A549 (cell line): Measurements from ENCODE around the gene RPA1. TPM values are rescaled to one million over a fixed set of nuclear protein-coding genes. Genes with fewer than 3 reads are reported as not detected.

ENCODE experiments used
- ATAC-seq, 2 experiments: fragments of 200-7000 bp in 1 of 2; fragments of >200 bp in 1 of 2; cut with Nextera tagmentation in 1 of 2; cut with Tn5 transposase in 1 of 2; 3 replicates each; pipeline versions ENCODE4 v1.8.0 to v1.9.1; 2018 to 2020; ENCODE audit warnings: mild to moderate bottlenecking in 1 of 2, moderate library complexity in 1 of 2
- CTCF ChIA-PET: fragments of 300-600 bp; sonication (Branson Sonifier 250); formaldehyde crosslinking; extraction: SDS; loops from one replicate; lab custom pipeline; 2021; ENCODE audit warnings: antibody characterized with exemption, inconsistent platforms; lab: Yijun Ruan, JAX
- POLR2A ChIA-PET: fragments of 350-600 bp; formaldehyde crosslinking; extraction: SDS; loops from one replicate; lab custom pipeline; 2021; ENCODE audit warnings: antibody characterized with exemption, inconsistent platforms; lab: Yijun Ruan, JAX
- DNase-seq, 2 experiments: peaks; one replicate each; pipeline versions ENCODE4 v3.0.0 to v3.0.0-alpha.2; 2011 to 2016; ENCODE audit warnings: low read depth in 1 of 2, low spot score in 1 of 2
- FAIRE-seq: peaks from 2 replicates; lab custom pipeline; 2011; peaks lifted over from hg19 to GRCh38; lab: Jason Lieb, UNC
- H3K27ac ChIP-seq, 2 experiments: fragments of >200 bp; sonication (Bioruptor Twin); formaldehyde crosslinking; 3 replicates each; pipeline ENCODE4 v1.5.1; 2016 to 2017
- H3K4me1 ChIP-seq: fragments of >200 bp; sonication (Bioruptor Twin); formaldehyde crosslinking; 3 replicates; pipeline ENCODE4 v1.6.1; 2016
- H3K4me2 ChIP-seq: fragments of >200 bp; sonication (Bioruptor Twin); formaldehyde crosslinking; 3 replicates; pipeline ENCODE4 v1.6.1; 2016
- H3K4me3 ChIP-seq: fragments of >200 bp; sonication (Bioruptor Twin); formaldehyde crosslinking; 3 replicates; pipeline ENCODE4 v1.5.1; 2016
- H3K9me3 ChIP-seq: fragments of >200 bp; sonication (Bioruptor Twin); formaldehyde crosslinking; 3 replicates; pipeline ENCODE4 v1.6.1; 2016
- CBX8 ChIP-seq: fragments of 200-600 bp; sonication (generic); IDR thresholded peaks from 2 replicates; pipeline ENCODE4 v1.6.1; 2016
- CHD2 ChIP-seq: fragments of 150-350 bp; IDR thresholded peaks from 2 replicates; pipeline ENCODE4 v1.6.1; 2014; ENCODE audit warnings: low read length; ENCODE audit not compliant: partially characterized antibody
- CHD4 ChIP-seq: fragments of 200-600 bp; sonication (generic); IDR thresholded peaks from 2 replicates; pipeline ENCODE4 v1.6.1; 2016; ENCODE audit warnings: antibody characterized with exemption, mild to moderate bottlenecking, borderline replicate concordance
- EHF ChIP-seq: fragments of 250-450 bp; sonication (Bioruptor Pico); IDR thresholded peaks from 2 replicates; pipeline ENCODE4 v1.5.0; 2020; ENCODE audit warnings: mild to moderate bottlenecking
- EP300 ChIP-seq, 2 experiments: fragments of >200 bp; sonication (Bioruptor Twin); formaldehyde crosslinking; IDR thresholded peaks; 2 replicates in 1 of 2; 3 replicates in 1 of 2; pipeline ENCODE4 v1.6.1; 2016 to 2017
- ESRRA ChIP-seq: fragments of 150-350 bp; IDR thresholded peaks from 2 replicates; pipeline ENCODE4 v1.6.1; 2014; ENCODE audit warnings: mild to moderate bottlenecking, low read length, borderline replicate concordance
- FOSB ChIP-seq: fragments of 250-450 bp; sonication (Bioruptor Pico); IDR thresholded peaks from 2 replicates; pipeline ENCODE4 v1.5.0; 2020; ENCODE audit warnings: mild to moderate bottlenecking, moderate library complexity
- GATA3 ChIP-seq: IDR thresholded peaks from 2 replicates; pipeline ENCODE4 v1.6.1; 2012; ENCODE audit warnings: borderline replicate concordance
- HOXB13 ChIP-seq: fragments of 250-450 bp; sonication (Bioruptor Pico); IDR thresholded peaks from 2 replicates; pipeline ENCODE4 v1.5.0; 2020; ENCODE audit warnings: low read depth, mild to moderate bottlenecking, moderate library complexity
- KDM1A ChIP-seq: fragments of 200-600 bp; sonication (generic); IDR thresholded peaks from 2 replicates; pipeline ENCODE4 v1.6.1; 2016; ENCODE audit warnings: low read depth, mild to moderate bottlenecking
- MAFK ChIP-seq: fragments of 450-650 bp; IDR thresholded peaks from 2 replicates; pipeline ENCODE4 v1.6.1; 2014; ENCODE audit not compliant: partially characterized antibody
- MAZ ChIP-seq: fragments of 150-350 bp; IDR thresholded peaks from 2 replicates; pipeline ENCODE4 v1.6.1; 2014; ENCODE audit warnings: antibody characterized with exemption, low read depth, low read length, borderline replicate concordance
- MYC ChIP-seq: IDR thresholded peaks from 2 replicates; pipeline ENCODE4 v1.6.1; 2012; ENCODE audit warnings: mild to moderate bottlenecking, inconsistent platforms, low read length, improper control_type of control experiment, borderline replicate concordance
- PHF8 ChIP-seq: fragments of 200-600 bp; sonication (generic); IDR thresholded peaks from 2 replicates; pipeline ENCODE4 v1.6.1; 2016; ENCODE audit warnings: low read depth, mild to moderate bottlenecking, antibody characterized with exemption, moderate library complexity, borderline replicate concordance
- RNF2 ChIP-seq: fragments of 200-600 bp; sonication (generic); IDR thresholded peaks from 2 replicates; pipeline ENCODE4 v1.6.1; 2016; ENCODE audit warnings: low read depth, mild to moderate bottlenecking, antibody characterized with exemption, moderate library complexity, borderline replicate concordance
- TFCP2L1 ChIP-seq: fragments of 250-450 bp; sonication (Bioruptor Pico); IDR thresholded peaks from 2 replicates; pipeline ENCODE4 v1.5.0; 2021; ENCODE audit warnings: mild to moderate bottlenecking
- WGBS: methylation state at CpG from one replicate; pipeline ENCODE4 v1.1.6; 2017; ENCODE audit errors: missing lambda C conversion rate; 5-methylcytosine and 5-hydroxymethylcytosine counted together
- polyA plus RNA-seq, 4 experiments: library from polyadenylated mRNA; depleted of rRNA in 3 of 4; stranded (reverse); fragments of >200 nt; fragmentation: RNase III in 1 of 4; extraction: RNeasy Plus Mini Kit Qiagen cat#74134 plus additional on column Dnase treatment in 1 of 4; gene quantifications; 2 replicates in 3 of 4; 3 replicates in 1 of 4; pipeline ENCODE4 v1.2.3, GENCODE V29; 2011 to 2017
- TF ChIP-seq, protein P1 (sequence below): fragments of 450-650 bp; IDR thresholded peaks from 2 replicates; pipeline ENCODE4 v1.6.1; 2014; ENCODE audit warnings: antibody characterized with exemption
- TF ChIP-seq, protein P2 (sequence below): fragments of 200-600 bp; sonication (generic); IDR thresholded peaks from 2 replicates; pipeline ENCODE4 v1.6.1; 2016; ENCODE audit warnings: antibody characterized with exemption, mild to moderate bottlenecking, moderate library complexity
- TF ChIP-seq, protein P3 (sequence below): IDR thresholded peaks from 2 replicates; pipeline ENCODE4 v1.6.1; 2012
- TF ChIP-seq, protein P4 (sequence below): IDR thresholded peaks from 2 replicates; pipeline ENCODE4 v1.6.1; 2012; ENCODE audit warnings: low read depth, borderline replicate concordance
- TF ChIP-seq, protein P5 (sequence below): fragments of 250-450 bp; sonication (Bioruptor Pico); IDR thresholded peaks from 2 replicates; pipeline ENCODE4 v1.5.0; 2020; ENCODE audit warnings: low read depth, mild to moderate bottlenecking, moderate library complexity

The RPA1 gene
- polyA plus RNA-seq, 2 of the 4 experiments (the other 2 are of a cell fraction), result 72.2 to 136 TPM

DNA sequence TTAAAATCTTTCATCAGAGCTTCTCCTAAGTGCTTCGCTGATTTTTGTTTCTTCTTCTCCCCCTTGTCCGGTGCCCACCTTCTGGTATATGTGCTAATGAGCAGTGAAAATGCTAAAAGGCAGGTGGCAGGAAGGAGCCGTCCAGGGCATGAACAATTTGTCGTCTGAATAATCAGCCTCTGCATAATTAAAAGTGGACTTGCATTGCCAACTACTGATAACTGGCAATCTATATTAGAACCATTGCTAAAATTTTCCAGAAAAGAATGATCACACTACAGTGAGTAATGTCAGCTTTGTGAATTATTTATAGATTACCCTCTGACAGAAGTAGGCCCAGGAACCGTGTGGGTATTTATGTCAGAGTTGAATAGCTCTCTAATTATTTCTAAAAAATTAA is 39.9 kb upstream of the RPA1 start:
- Histone ChIP-seq H3K9me3 (no peaks in the 10 kb centered on the region), H3K27ac (peak overlapping the region in 1 of 2 experiments; percentile 49; a peak in 1 of 6 replicates), H3K4me1 (peaks cover 32% of the 10 kb centered on the region), H3K4me2 (peak overlapping the region; percentile 14; the same call in 2 of the 3 replicates), H3K4me3 (no peak overlapping the region)
- CTCF ChIA-PET, result interaction anchor here (1.0 to 2.7 kb wide), 6 partner anchors 70 to 215 kb away, joined by 3 to 12 read pairs (median 5); no protein-coding TSS in a partner anchor
- DNase-seq, result no peak
- peak; percentile 23 for FAIRE-seq
- POLR2A ChIA-PET, result no interaction called here
- ATAC-seq, result no peak
- WGBS, result 64% methylated on average over 5 of the region's 5 CpGs
- TF ChIP-seq KDM1A (no peak), FOSB (CRISPR knock-in tag) (no peak), HOXB13 (CRISPR knock-in tag) (no peak), MAFK (no peak), ESRRA (no peak), GATA3 (no peak)

DNA sequence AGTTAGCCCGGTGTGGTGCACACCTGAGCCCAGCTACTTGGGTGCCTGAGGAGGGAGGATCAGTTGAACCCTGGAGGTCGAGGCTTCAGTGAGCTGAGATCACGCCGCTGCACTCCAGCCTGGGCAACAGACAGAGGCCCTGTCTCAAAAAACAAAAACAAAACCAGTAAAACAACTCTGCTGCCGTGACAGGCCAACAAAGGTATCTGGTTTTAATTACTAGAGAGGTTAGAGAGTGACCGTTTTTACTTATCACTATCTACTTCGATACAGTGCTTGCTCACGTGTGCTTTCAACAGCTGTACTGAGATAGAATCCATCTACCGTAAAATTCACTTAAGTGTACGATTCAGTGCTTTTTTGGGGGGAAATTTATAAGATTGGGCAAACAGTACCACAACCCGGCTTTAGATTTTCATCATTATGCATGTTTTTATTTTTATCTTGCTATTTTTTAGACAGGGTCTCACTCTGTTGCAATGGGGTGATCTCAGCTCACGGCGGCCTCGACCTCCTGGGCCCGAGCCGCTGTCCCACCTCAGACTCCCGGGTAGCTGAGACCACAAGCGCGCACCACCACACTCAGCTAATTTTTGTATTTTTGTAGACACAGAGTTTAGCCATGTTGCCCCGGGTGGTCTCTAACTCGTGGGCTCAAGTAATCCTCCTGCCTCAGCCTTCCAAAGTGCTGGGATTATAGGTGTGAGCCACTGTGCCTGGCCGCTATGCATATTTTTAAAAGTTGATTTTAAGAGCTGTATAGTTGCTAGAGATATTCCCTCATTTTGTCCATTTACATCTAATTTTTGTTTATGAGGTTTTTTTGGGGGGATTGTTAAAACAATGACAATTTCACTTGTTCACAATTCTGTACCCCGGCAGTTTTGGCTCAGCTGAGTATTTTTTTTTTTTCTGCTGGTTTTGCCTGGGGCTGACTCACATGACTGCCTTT is 37.0 kb upstream of the RPA1 start:
- Histone ChIP-seq H3K27ac (no peak overlapping the region), H3K4me1 (peaks cover 21% of the 10 kb centered on the region), H3K4me2 (no peak overlapping the region), H3K4me3 (no peak overlapping the region), H3K9me3 (no peaks in the 10 kb centered on the region)
- CTCF ChIA-PET, result interaction anchor here (0.6 to 2.9 kb wide), 3 partner anchors 9 to 211 kb away, joined by 3 to 12 read pairs (median 6); no protein-coding TSS in a partner anchor
- POLR2A ChIA-PET, result no interaction called here
- no peak for TF ChIP-seq CHD2
- no peak for TF ChIP-seq RNF2
- TF ChIP-seq, protein P1, sequence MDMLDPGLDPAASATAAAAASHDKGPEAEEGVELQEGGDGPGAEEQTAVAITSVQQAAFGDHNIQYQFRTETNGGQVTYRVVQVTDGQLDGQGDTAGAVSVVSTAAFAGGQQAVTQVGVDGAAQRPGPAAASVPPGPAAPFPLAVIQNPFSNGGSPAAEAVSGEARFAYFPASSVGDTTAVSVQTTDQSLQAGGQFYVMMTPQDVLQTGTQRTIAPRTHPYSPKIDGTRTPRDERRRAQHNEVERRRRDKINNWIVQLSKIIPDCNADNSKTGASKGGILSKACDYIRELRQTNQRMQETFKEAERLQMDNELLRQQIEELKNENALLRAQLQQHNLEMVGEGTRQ, result no peak
- no peak for TF ChIP-seq MYC
- TF ChIP-seq, protein P2, sequence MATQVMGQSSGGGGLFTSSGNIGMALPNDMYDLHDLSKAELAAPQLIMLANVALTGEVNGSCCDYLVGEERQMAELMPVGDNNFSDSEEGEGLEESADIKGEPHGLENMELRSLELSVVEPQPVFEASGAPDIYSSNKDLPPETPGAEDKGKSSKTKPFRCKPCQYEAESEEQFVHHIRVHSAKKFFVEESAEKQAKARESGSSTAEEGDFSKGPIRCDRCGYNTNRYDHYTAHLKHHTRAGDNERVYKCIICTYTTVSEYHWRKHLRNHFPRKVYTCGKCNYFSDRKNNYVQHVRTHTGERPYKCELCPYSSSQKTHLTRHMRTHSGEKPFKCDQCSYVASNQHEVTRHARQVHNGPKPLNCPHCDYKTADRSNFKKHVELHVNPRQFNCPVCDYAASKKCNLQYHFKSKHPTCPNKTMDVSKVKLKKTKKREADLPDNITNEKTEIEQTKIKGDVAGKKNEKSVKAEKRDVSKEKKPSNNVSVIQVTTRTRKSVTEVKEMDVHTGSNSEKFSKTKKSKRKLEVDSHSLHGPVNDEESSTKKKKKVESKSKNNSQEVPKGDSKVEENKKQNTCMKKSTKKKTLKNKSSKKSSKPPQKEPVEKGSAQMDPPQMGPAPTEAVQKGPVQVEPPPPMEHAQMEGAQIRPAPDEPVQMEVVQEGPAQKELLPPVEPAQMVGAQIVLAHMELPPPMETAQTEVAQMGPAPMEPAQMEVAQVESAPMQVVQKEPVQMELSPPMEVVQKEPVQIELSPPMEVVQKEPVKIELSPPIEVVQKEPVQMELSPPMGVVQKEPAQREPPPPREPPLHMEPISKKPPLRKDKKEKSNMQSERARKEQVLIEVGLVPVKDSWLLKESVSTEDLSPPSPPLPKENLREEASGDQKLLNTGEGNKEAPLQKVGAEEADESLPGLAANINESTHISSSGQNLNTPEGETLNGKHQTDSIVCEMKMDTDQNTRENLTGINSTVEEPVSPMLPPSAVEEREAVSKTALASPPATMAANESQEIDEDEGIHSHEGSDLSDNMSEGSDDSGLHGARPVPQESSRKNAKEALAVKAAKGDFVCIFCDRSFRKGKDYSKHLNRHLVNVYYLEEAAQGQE, result no peak
- TF ChIP-seq, protein P3, sequence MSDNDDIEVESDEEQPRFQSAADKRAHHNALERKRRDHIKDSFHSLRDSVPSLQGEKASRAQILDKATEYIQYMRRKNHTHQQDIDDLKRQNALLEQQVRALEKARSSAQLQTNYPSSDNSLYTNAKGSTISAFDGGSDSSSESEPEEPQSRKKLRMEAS, result no peak
- TF ChIP-seq KDM1A, result no peak
- TF ChIP-seq MAZ, result no peak
- no peak for TF ChIP-seq CHD4
- TF ChIP-seq, protein P4, sequence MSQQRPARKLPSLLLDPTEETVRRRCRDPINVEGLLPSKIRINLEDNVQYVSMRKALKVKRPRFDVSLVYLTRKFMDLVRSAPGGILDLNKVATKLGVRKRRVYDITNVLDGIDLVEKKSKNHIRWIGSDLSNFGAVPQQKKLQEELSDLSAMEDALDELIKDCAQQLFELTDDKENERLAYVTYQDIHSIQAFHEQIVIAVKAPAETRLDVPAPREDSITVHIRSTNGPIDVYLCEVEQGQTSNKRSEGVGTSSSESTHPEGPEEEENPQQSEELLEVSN, result no peak
- TF ChIP-seq FOSB (CRISPR knock-in tag), result no peak
- no peak for TF ChIP-seq CBX8
- TF ChIP-seq EP300 (IDR thresholded peaks at IDR 0.05), result no peak
- TF ChIP-seq, protein P5, sequence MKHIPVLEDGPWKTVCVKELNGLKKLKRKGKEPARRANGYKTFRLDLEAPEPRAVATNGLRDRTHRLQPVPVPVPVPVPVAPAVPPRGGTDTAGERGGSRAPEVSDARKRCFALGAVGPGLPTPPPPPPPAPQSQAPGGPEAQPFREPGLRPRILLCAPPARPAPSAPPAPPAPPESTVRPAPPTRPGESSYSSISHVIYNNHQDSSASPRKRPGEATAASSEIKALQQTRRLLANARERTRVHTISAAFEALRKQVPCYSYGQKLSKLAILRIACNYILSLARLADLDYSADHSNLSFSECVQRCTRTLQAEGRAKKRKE (CRISPR knock-in tag), result no peak
- TF ChIP-seq PHF8, result no peak
- no peak for TF ChIP-seq EHF (CRISPR knock-in tag)
- no peak for TF ChIP-seq TFCP2L1 (CRISPR knock-in tag)
- WGBS, result 83% methylated on average over 23 of the region's 23 CpGs
- FAIRE-seq (no peak), DNase-seq (no peak), ATAC-seq (no peak; a peak in 1 of 6 replicates)
